ENCODE measurements around the gene QPRT. TPM values are rescaled to one million over a fixed set of nuclear protein-coding genes. Genes with fewer than 3 reads are reported as not detected.

QPRT gene
- polyA plus RNA-seq, 3 donors = 2.1 to 4.7 (median 3.9) TPM

- WGBS (ENCODE audit: insufficient coverage) = no CpG with 5 or more reads among the region's 2 CpGs
- Histone ChIP-seq H2AFZ (ENCODE audit: insufficient read depth, low read depth, low read length, poor library complexity, severe bottlenecking) (no peak overlapping the region), H4K20me1 (ENCODE audit: insufficient read depth, low read length) (no peaks in the 10 kb centered on the region), H3K9me3 (replicated peaks in 1 of 2; ENCODE audit: control insufficient read depth in 1 of 2, insufficient read depth in 1 of 2, low read length in 2 of 2) (no peaks in the 10 kb centered on the region), H3K4me3 (replicated peaks in 1 of 3; ENCODE audit: low read depth in 2 of 3, low read length in 3 of 3) (no peak overlapping the region), H3K36me3 (replicated peaks in 1 of 2; ENCODE audit: control insufficient read depth in 1 of 2, insufficient read depth in 2 of 2, low read length in 2 of 2) (no peaks in the 10 kb centered on the region), H3K27me3 (ENCODE audit: control insufficient read depth in 2 of 2, insufficient read depth in 2 of 2, low read length in 2 of 2) (no peaks in the 10 kb centered on the region), H3K4me2 (replicated peaks; ENCODE audit: extremely low read depth, low read length, poor library complexity, severe bottlenecking) (no peak overlapping the region), H3K9ac (ENCODE audit: insufficient read depth, low read length, poor library complexity, severe bottlenecking) (no peak overlapping the region), H3K27ac (ENCODE audit: low read depth in 1 of 2, low read length in 2 of 2) (no peak overlapping the region), H3K79me2 (ENCODE audit: insufficient read depth, low read length) (no peaks in the 10 kb centered on the region), H3K4me1 (ENCODE audit: control insufficient read depth in 1 of 2, insufficient read depth in 2 of 2, low read length in 2 of 2) (peaks cover 22 to 30% of the 10 kb centered on the region in 2 donors)
- intact Hi-C loops (cut with micrococcal nuclease) = loop anchor here (5.0 to 10.0 kb wide), 2 partner anchors 33 to 50 kb away; partner anchors contain the start of gene C16orf54 (in 1 of the 2)
- Mint-ChIP-seq H3K4me1 (peaks cover 26% of the 10 kb centered on the region), H3K27ac (no peak overlapping the region), H3K27me3 (ENCODE audit: low read depth in 3 of 3) (peaks cover 3 to 5% (median 5%) of the 10 kb centered on the region in 3 donors), H3K9me3 (peaks cover 0 to 2% (median 0%) of the 10 kb centered on the region in 7 donors), H3K4me3 (no peak overlapping the region), H3K36me3 (no peaks in the 10 kb centered on the region)
- TF ChIP-seq CTCF (IDR thresholded peaks at IDR 0.05) = no peak
- no peak for DNase-seq
Measured at GRCh38 chr16:29714396-29714795, 35.4 kb downstream of the QPRT start.

- DNase-seq = no peak
- H3K4me3 ChIP-seq (replicated peaks in 1 of 3; ENCODE audit: low read depth in 2 of 3, low read length in 3 of 3) = no peak overlapping the region
- H3K27me3 Mint-ChIP-seq (ENCODE audit: low read depth in 3 of 3) = peaks cover 2 to 3% (median 3%) of the 10 kb centered on the region in 3 donors
- H3K4me1 ChIP-seq (ENCODE audit: control insufficient read depth in 1 of 2, insufficient read depth in 2 of 2, low read length in 2 of 2) = peaks cover 22 to 29% of the 10 kb centered on the region in 2 donors
- no peak overlapping the region for H3K9ac ChIP-seq (ENCODE audit: insufficient read depth, low read length, poor library complexity, severe bottlenecking)
- H3K4me1 Mint-ChIP-seq = peaks cover 23% of the 10 kb centered on the region
- WGBS (ENCODE audit: insufficient coverage) = no CpG with 5 or more reads among the region's 1 CpG
- no peaks in the 10 kb centered on the region for H3K9me3 ChIP-seq (replicated peaks in 1 of 2; ENCODE audit: control insufficient read depth in 1 of 2, insufficient read depth in 1 of 2, low read length in 2 of 2)
- H3K36me3 ChIP-seq (replicated peaks in 1 of 2; ENCODE audit: control insufficient read depth in 1 of 2, insufficient read depth in 2 of 2, low read length in 2 of 2) = no peaks in the 10 kb centered on the region
- intact Hi-C loops (cut with micrococcal nuclease) = loop anchor here (5.0 to 10.0 kb wide), 2 partner anchors 32 to 50 kb away; partner anchors contain the start of gene C16orf54 (in 1 of the 2)
- no peaks in the 10 kb centered on the region for H4K20me1 ChIP-seq (ENCODE audit: insufficient read depth, low read length)
- no peak for TF ChIP-seq CTCF (IDR thresholded peaks at IDR 0.05)
- H3K9me3 Mint-ChIP-seq = peaks cover 0 to 2% (median 0%) of the 10 kb centered on the region in 7 donors
- no peak overlapping the region for H3K4me3 Mint-ChIP-seq
- H2AFZ ChIP-seq (ENCODE audit: insufficient read depth, low read depth, low read length, poor library complexity, severe bottlenecking) = no peak overlapping the region
- H3K36me3 Mint-ChIP-seq = no peaks in the 10 kb centered on the region
- no peaks in the 10 kb centered on the region for H3K79me2 ChIP-seq (ENCODE audit: insufficient read depth, low read length)
- H3K4me2 ChIP-seq (replicated peaks; ENCODE audit: extremely low read depth, low read length, poor library complexity, severe bottlenecking) = no peak overlapping the region
- no peak overlapping the region for H3K27ac ChIP-seq (ENCODE audit: low read depth in 1 of 2, low read length in 2 of 2)
- H3K27me3 ChIP-seq (ENCODE audit: control insufficient read depth in 2 of 2, insufficient read depth in 2 of 2, low read length in 2 of 2) = no peaks in the 10 kb centered on the region
- no peak overlapping the region for H3K27ac Mint-ChIP-seq
Measured at GRCh38 chr16:29714972-29715371, 36.0 kb downstream of the QPRT start.

Measured in CD14-positive monocyte (primary cell).